Hepatocyte (in vitro differentiated cells): Measurements from ENCODE around the gene RABGGTA. TPM values are rescaled to one million over a fixed set of nuclear protein-coding genes. Genes with fewer than 3 reads are reported as not detected.

Experiments used
- DNase-seq: peaks from one replicate; pipeline ENCODE4 v3.0.0-alpha.2; 2016; ENCODE audit warnings: low spot score
- H2AFZ ChIP-seq: fragments of 200-600 bp; sonication (generic); 2 replicates; pipeline ENCODE4 v1.6.0; 2016; ENCODE audit warnings: antibody characterized with exemption, mild to moderate bottlenecking
- H3K27ac ChIP-seq: fragments of 200-600 bp; sonication (generic); 2 replicates; pipeline ENCODE4 v1.5.1; 2016; ENCODE audit warnings: mild to moderate bottlenecking
- H3K27me3 ChIP-seq: fragments of 200-600 bp; sonication (generic); 2 replicates; pipeline ENCODE4 v1.6.1; 2016
- H3K36me3 ChIP-seq: fragments of 200-600 bp; sonication (generic); replicated peaks from 2 replicates; pipeline ENCODE4 v1.5.1; 2016; ENCODE audit warnings: low read depth; ENCODE audit not compliant: insufficient read depth
- H3K4me1 ChIP-seq: fragments of 200-600 bp; sonication (generic); 2 replicates; pipeline ENCODE4 v1.5.1; 2016; ENCODE audit warnings: mild to moderate bottlenecking, moderate library complexity; ENCODE audit not compliant: insufficient read depth
- H3K4me2 ChIP-seq: fragments of 200-600 bp; sonication (generic); 2 replicates; pipeline ENCODE4 v1.6.0; 2016
- H3K4me3 ChIP-seq: fragments of 200-600 bp; sonication (generic); 2 replicates; pipeline ENCODE4 v1.5.1; 2016; ENCODE audit warnings: mild to moderate bottlenecking
- H3K79me2 ChIP-seq: fragments of 200-600 bp; sonication (generic); 2 replicates; pipeline ENCODE4 v1.6.0; 2017; ENCODE audit warnings: mild to moderate bottlenecking
- H3K9me2 ChIP-seq: fragments of 200-600 bp; sonication (generic); replicated peaks from 2 replicates; pipeline ENCODE4 v1.6.0; 2017; ENCODE audit warnings: mild to moderate bottlenecking; ENCODE audit not compliant: insufficient read depth
- H3K9me3 ChIP-seq: fragments of 200-600 bp; sonication (generic); 2 replicates; pipeline ENCODE4 v1.5.1; 2016; ENCODE audit warnings: low read depth, mild to moderate bottlenecking
- H4K20me1 ChIP-seq: fragments of 200-600 bp; sonication (generic); 2 replicates; pipeline ENCODE4 v1.6.0; 2016; ENCODE audit warnings: mild to moderate bottlenecking; ENCODE audit not compliant: insufficient read depth, poor library complexity, severe bottlenecking
- EZH2 ChIP-seq: fragments of 200-600 bp; sonication (generic); IDR thresholded peaks from 2 replicates; pipeline ENCODE4 v1.6.1; 2016; ENCODE audit warnings: antibody characterized with exemption, mild to moderate bottlenecking, borderline replicate concordance
- EZH2phosphoT487 ChIP-seq: fragments of 200-600 bp; sonication (generic); IDR thresholded peaks from one replicate; pipeline ENCODE4 v1.6.1; 2018; ENCODE audit warnings: antibody characterized with exemption, mild to moderate bottlenecking, low read depth, moderate library complexity; ENCODE audit not compliant: unreplicated experiment, severe bottlenecking
- WGBS: methylation state at CpG from one replicate; pipeline ENCODE4 v1.1.6; 2016; ENCODE audit warnings: low lambda C conversion rate; ENCODE audit errors: missing lambda C conversion rate; 5-methylcytosine and 5-hydroxymethylcytosine counted together
- polyA plus RNA-seq: library from polyadenylated mRNA; unstranded; fragments of >200 nt; fragmentation: Nextera tagmentation; extraction: Ambion mirVana; gene quantifications from 2 replicates; pipeline ENCODE4 v1.2.1, GENCODE V29; 2016
- total RNA-seq: library from RNA; depleted of rRNA; stranded (reverse); fragments of >200 nt; gene quantifications from 2 replicates; pipeline ENCODE4 v1.2.3, GENCODE V29; 2014
- TF ChIP-seq, protein P1 (sequence below): fragments of 200-600 bp; sonication (generic); IDR thresholded peaks from 2 replicates; pipeline ENCODE4 v1.5.1; 2016; ENCODE audit warnings: antibody characterized with exemption, mild to moderate bottlenecking; ENCODE audit not compliant: poor library complexity

The RABGGTA gene
- total and polyA plus RNA-seq, 2 experiments from 2014 or later = 18.2 to 36.0 TPM

DNA sequence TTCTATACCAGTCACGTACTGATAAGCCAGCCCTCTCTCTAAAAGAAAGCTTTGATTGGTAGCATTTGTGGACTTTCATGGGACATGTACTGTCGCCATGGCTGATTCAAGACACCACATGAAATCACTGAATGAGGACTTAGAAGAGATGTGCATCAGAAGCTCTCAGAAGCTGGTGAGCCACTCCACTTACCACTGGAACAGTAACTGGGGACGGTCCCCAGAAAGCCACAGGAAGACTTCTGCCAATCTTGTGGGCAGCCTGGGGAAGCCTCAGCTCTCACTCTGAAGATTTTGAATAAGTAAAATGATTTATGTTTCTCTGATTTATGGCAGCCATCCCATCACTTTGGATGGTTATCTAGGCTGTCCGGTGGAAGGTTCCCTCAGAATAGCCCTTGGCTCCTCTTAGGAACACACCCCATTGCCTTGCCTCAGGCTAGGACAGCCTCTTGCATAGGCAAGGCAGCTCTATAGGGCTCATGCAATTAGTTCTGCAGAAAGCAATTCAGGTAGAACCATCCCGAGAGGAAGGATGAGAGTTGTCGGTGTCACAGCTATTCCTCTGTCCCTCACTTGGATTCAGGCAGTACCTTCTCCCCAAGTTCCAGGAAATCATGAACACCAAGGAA lies 18.4 kb upstream of the RABGGTA start:
- no peaks in the 10 kb centered on the region for H3K79me2 ChIP-seq
- no peak overlapping the region for H3K4me2 ChIP-seq
- no peaks in the 10 kb centered on the region for H3K27me3 ChIP-seq
- H3K9me3 ChIP-seq = no peaks in the 10 kb centered on the region
- H3K9me2 ChIP-seq = no peaks in the 10 kb centered on the region
- 94% methylated on average over 6 of the region's 6 CpGs for WGBS
- no peaks in the 10 kb centered on the region for H3K4me1 ChIP-seq
- no peak overlapping the region for H3K4me3 ChIP-seq
- DNase-seq = no peak
- TF ChIP-seq, protein P1, sequence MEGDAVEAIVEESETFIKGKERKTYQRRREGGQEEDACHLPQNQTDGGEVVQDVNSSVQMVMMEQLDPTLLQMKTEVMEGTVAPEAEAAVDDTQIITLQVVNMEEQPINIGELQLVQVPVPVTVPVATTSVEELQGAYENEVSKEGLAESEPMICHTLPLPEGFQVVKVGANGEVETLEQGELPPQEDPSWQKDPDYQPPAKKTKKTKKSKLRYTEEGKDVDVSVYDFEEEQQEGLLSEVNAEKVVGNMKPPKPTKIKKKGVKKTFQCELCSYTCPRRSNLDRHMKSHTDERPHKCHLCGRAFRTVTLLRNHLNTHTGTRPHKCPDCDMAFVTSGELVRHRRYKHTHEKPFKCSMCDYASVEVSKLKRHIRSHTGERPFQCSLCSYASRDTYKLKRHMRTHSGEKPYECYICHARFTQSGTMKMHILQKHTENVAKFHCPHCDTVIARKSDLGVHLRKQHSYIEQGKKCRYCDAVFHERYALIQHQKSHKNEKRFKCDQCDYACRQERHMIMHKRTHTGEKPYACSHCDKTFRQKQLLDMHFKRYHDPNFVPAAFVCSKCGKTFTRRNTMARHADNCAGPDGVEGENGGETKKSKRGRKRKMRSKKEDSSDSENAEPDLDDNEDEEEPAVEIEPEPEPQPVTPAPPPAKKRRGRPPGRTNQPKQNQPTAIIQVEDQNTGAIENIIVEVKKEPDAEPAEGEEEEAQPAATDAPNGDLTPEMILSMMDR = no peak
- no peak for TF ChIP-seq EZH2
- TF ChIP-seq EZH2phosphoT487 = no peak
- no peaks in the 10 kb centered on the region for H3K36me3 ChIP-seq
- no peak overlapping the region for H3K27ac ChIP-seq
- no peaks in the 10 kb centered on the region for H4K20me1 ChIP-seq
- no peak overlapping the region for H2AFZ ChIP-seq

DNA sequence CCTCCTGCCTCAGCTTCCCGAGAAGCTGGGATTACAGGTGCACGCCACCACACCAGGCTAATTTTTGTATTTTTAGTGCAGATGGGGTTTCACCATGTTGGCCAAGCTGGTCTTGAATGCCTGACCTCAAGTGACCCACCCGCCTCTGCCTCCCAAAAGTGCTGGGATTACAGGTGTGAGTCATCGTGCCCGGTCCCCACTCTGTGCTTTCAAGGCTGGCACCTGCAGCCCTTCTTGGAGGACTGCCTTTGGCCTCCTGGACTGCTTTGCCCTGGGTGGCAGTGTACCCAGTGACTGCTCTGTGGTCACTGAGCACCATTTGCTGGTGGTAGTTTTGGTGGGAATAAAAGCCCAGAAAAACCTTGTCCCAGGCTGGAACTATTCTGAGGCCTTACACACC lies 15.6 kb upstream of the RABGGTA start:
- Histone ChIP-seq H3K36me3 (no peaks in the 10 kb centered on the region), H3K9me2 (no peaks in the 10 kb centered on the region), H3K79me2 (no peaks in the 10 kb centered on the region), H3K4me3 (no peak overlapping the region), H3K27ac (no peak overlapping the region), H3K9me3 (no peaks in the 10 kb centered on the region), H3K4me1 (no peaks in the 10 kb centered on the region), H2AFZ (no peak overlapping the region), H3K4me2 (no peak overlapping the region), H4K20me1 (no peaks in the 10 kb centered on the region), H3K27me3 (no peaks in the 10 kb centered on the region)
- TF ChIP-seq, protein P1 = no peak
- TF ChIP-seq EZH2 (no peak), EZH2phosphoT487 (no peak)
- WGBS = 95% methylated on average over 5 of the region's 5 CpGs
- no peak for DNase-seq

DNA sequence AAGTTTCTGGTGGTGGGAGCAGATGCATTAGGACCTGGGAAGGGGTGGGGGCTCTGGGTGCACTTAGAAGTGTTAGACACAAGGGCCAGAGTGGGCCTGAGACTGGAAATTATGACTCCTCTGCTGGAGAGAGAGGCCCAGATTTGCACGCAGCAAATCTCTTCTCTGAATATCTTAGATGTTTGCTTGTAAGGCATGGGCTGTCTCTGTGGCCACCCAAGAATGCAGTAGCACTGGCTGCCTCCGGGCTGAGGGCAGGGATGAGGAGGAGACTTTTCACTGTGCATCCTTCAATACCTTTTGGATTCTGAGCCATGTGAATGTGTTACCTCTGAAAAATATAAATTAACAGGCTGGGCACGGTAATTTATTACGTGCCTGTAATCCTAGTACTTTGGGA lies 14.0 kb upstream of the RABGGTA start:
- no peaks in the 10 kb centered on the region for H3K9me3 ChIP-seq
- TF ChIP-seq, protein P1 = no peak
- no peak for TF ChIP-seq EZH2phosphoT487
- TF ChIP-seq EZH2 = no peak
- H4K20me1 ChIP-seq = no peaks in the 10 kb centered on the region
- no peaks in the 10 kb centered on the region for H3K36me3 ChIP-seq
- H2AFZ ChIP-seq = no peak overlapping the region
- H3K4me3 ChIP-seq = no peak overlapping the region
- no peak overlapping the region for H3K4me2 ChIP-seq
- no peaks in the 10 kb centered on the region for H3K79me2 ChIP-seq
- 75% methylated on average over 4 of the region's 4 CpGs for WGBS
- no peaks in the 10 kb centered on the region for H3K9me2 ChIP-seq
- no peak overlapping the region for H3K27ac ChIP-seq
- no peaks in the 10 kb centered on the region for H3K27me3 ChIP-seq
- no peak for DNase-seq
- H3K4me1 ChIP-seq = no peaks in the 10 kb centered on the region
